Erythroblast (primary cell): ENCODE results near the gene NEDD4.

ENCODE experiments used
- GATA1 ChIP-seq: IDR thresholded peaks from 2 replicates; pipeline ENCODE4 v1.6.1; 2011; ENCODE audit warnings: low read depth, mild to moderate bottlenecking, control low read depth, low read length, moderate library complexity
- POLR2A ChIP-seq: IDR thresholded peaks from 2 replicates; pipeline ENCODE4 v1.6.1; 2011; ENCODE audit warnings: mild to moderate bottlenecking, low read length

GRCh38 chr15:55795031-55795430 lies 198.4 kb downstream of the NEDD4 start:
- no peak for TF ChIP-seq POLR2A
- no peak for TF ChIP-seq GATA1
